H9 (cell line): ENCODE data around the gene CALCOCO1. TPM values are rescaled to one million over a fixed set of nuclear protein-coding genes. Genes with fewer than 3 reads are reported as not detected.

Experiments
- DNase-seq: peaks from one replicate; pipeline ENCODE4 v3.0.0-alpha.2; 2017
- H2AFZ ChIP-seq: one replicate; pipeline ENCODE4 v1.6.1; 2013; ENCODE audit warnings: mild to moderate bottlenecking, low read length, control low read depth, moderate library complexity
- H2AK5ac ChIP-seq: 2 replicates; pipeline ENCODE4 v1.6.1; 2013; ENCODE audit warnings: low read length, control low read depth, mixed read lengths; ENCODE audit not compliant: insufficient read length
- H2BK120ac ChIP-seq: one replicate; pipeline ENCODE4 v1.6.1; 2013; ENCODE audit warnings: low read depth, mild to moderate bottlenecking, low read length, control low read depth, inconsistent platforms; ENCODE audit not compliant: poor library complexity, severe bottlenecking
- H2BK12ac ChIP-seq: 2 replicates; pipeline ENCODE4 v1.6.1; 2013; ENCODE audit warnings: low read length, control low read depth, mixed read lengths, low read depth; ENCODE audit not compliant: insufficient read length
- H2BK15ac ChIP-seq: 2 replicates; pipeline ENCODE4 v1.6.1; 2013; ENCODE audit warnings: low read depth, low read length, control low read depth
- H2BK20ac ChIP-seq: one replicate; pipeline ENCODE4 v1.6.1; 2013; ENCODE audit warnings: low read depth, mild to moderate bottlenecking, low read length, control low read depth, inconsistent platforms; ENCODE audit not compliant: poor library complexity, severe bottlenecking
- H2BK5ac ChIP-seq: 2 replicates; pipeline ENCODE4 v1.6.1; 2013; ENCODE audit warnings: low read length, control low read depth, mixed read lengths; ENCODE audit not compliant: insufficient read length
- H3K14ac ChIP-seq: 2 replicates; pipeline ENCODE4 v1.6.1; 2013; ENCODE audit warnings: low read length, control low read depth; ENCODE audit not compliant: insufficient read depth
- H3K18ac ChIP-seq: 2 replicates; pipeline ENCODE4 v1.6.1; 2013; ENCODE audit warnings: low read depth, mild to moderate bottlenecking, mixed read lengths, low read length, control low read depth; ENCODE audit not compliant: insufficient read length
- H3K23ac ChIP-seq: 2 replicates; pipeline ENCODE4 v1.6.1; 2013; ENCODE audit warnings: low read length, control low read depth, mixed read lengths, low read depth; ENCODE audit not compliant: insufficient read length
- H3K23me2 ChIP-seq: 2 replicates; pipeline ENCODE4 v1.6.1; 2013; ENCODE audit warnings: low read depth, mild to moderate bottlenecking, mixed read lengths, low read length, control low read depth; ENCODE audit not compliant: insufficient read length, poor library complexity, severe bottlenecking
- H3K27ac ChIP-seq: 2 replicates; pipeline ENCODE4 v1.5.1; 2013; ENCODE audit warnings: low read length, control low read depth, mixed read lengths, low read depth; ENCODE audit not compliant: insufficient read length
- H3K27me3 ChIP-seq: 2 replicates; pipeline ENCODE4 v1.6.1; 2013; ENCODE audit warnings: low read length, control low read depth, inconsistent platforms; ENCODE audit not compliant: insufficient read depth
- H3K4ac ChIP-seq: 2 replicates; pipeline ENCODE4 v1.6.1; 2013; ENCODE audit warnings: low read depth, mild to moderate bottlenecking, control low read depth, inconsistent platforms, low read length, moderate library complexity
- H3K4me1 ChIP-seq: 2 replicates; pipeline ENCODE4 v1.6.1; 2013; ENCODE audit warnings: low read length, control low read depth, inconsistent platforms; ENCODE audit not compliant: insufficient read depth
- H3K4me2 ChIP-seq: 2 replicates; pipeline ENCODE4 v1.6.1; 2013; ENCODE audit warnings: low read length, control low read depth, mixed read lengths; ENCODE audit not compliant: insufficient read length, insufficient read depth
- H3K56ac ChIP-seq: 2 replicates; pipeline ENCODE4 v1.6.1; 2013; ENCODE audit warnings: low read depth, mild to moderate bottlenecking, mixed read lengths, low read length, control low read depth; ENCODE audit not compliant: insufficient read length
- H3K79me1 ChIP-seq: 2 replicates; pipeline ENCODE4 v1.6.1; 2013; ENCODE audit warnings: low read depth, mild to moderate bottlenecking, moderate library complexity, low read length, control low read depth, inconsistent platforms; ENCODE audit not compliant: insufficient read depth, poor library complexity, severe bottlenecking
- H3K79me2 ChIP-seq: 2 replicates; pipeline ENCODE4 v1.6.1; 2013; ENCODE audit warnings: low read length, control low read depth, inconsistent platforms; ENCODE audit not compliant: insufficient read depth
- H3K9ac ChIP-seq: 2 replicates; pipeline ENCODE4 v1.6.1; 2013; ENCODE audit warnings: low read length, control low read depth, mixed read lengths; ENCODE audit not compliant: insufficient read length; ENCODE audit errors: extremely low read depth
- H3K9me3 ChIP-seq: one replicate; pipeline ENCODE4 v1.6.1; 2013; ENCODE audit warnings: low read depth, low read length, inconsistent platforms; ENCODE audit not compliant: control insufficient read depth
- H3T11ph ChIP-seq: one replicate; pipeline ENCODE4 v1.6.1; 2013; ENCODE audit warnings: mild to moderate bottlenecking, low read length, control low read depth, inconsistent platforms
- H4K20me1 ChIP-seq: one replicate; pipeline ENCODE4 v1.6.1; 2013; ENCODE audit not compliant: control insufficient read depth, insufficient read length, insufficient read depth
- H4K5ac ChIP-seq: 2 replicates; pipeline ENCODE4 v1.6.1; 2013; ENCODE audit warnings: low read depth, mild to moderate bottlenecking, mixed read lengths, low read length, control low read depth; ENCODE audit not compliant: insufficient read length
- H4K8ac ChIP-seq: replicated peaks from 2 replicates; pipeline ENCODE4 v1.6.1; 2013; ENCODE audit warnings: low read length, control low read depth, mixed read lengths, low read depth; ENCODE audit not compliant: insufficient read length
- H4K91ac ChIP-seq: 2 replicates; pipeline ENCODE4 v1.6.1; 2013; ENCODE audit warnings: low read depth, mild to moderate bottlenecking, moderate library complexity, mixed read lengths, low read length, control low read depth; ENCODE audit not compliant: insufficient read length
- H3K27ac Mint-ChIP-seq, 3 experiments: 2 replicates in 2 of 3; 3 replicates in 1 of 3; pipeline ENCODE4 v1.8.0; 2020 to 2021; ENCODE audit warnings: mixed read lengths in 3 of 3, mild to moderate bottlenecking in 1 of 3, moderate library complexity in 1 of 3
- H3K27me3 Mint-ChIP-seq: 2 replicates; pipeline ENCODE4 v1.8.0; 2021; ENCODE audit warnings: low read depth, mild to moderate bottlenecking, moderate library complexity, mixed read lengths
- H3K36me3 Mint-ChIP-seq, 3 experiments: 2 replicates in 2 of 3; 3 replicates in 1 of 3; pipeline ENCODE4 v1.8.0; 2020 to 2021; ENCODE audit warnings: low read depth in 3 of 3, mixed read lengths in 3 of 3; ENCODE audit not compliant: insufficient read depth in 1 of 3
- H3K4me1 Mint-ChIP-seq, 2 experiments: 2 replicates each; pipeline ENCODE4 v1.8.0; 2020; ENCODE audit warnings: mixed read lengths in 2 of 2
- H3K4me3 Mint-ChIP-seq, 2 experiments: 2 replicates in 1 of 2; 3 replicates in 1 of 2; pipeline ENCODE4 v1.8.0; 2020 to 2021; ENCODE audit warnings: mild to moderate bottlenecking in 2 of 2, mixed read lengths in 2 of 2, moderate library complexity in 1 of 2
- H3K9me3 Mint-ChIP-seq, 2 experiments: 2 replicates in 1 of 2; 3 replicates in 1 of 2; pipeline ENCODE4 v1.8.0; 2020; ENCODE audit warnings: mild to moderate bottlenecking in 2 of 2, mixed read lengths in 2 of 2, moderate library complexity in 1 of 2
- CTCF ChIP-seq: fragments of 200-600 bp; sonication (generic); conservative IDR thresholded peaks from 3 replicates; pipeline ENCODE4 v1.8.0; 2021; ENCODE audit warnings: antibody characterized with exemption, mild to moderate bottlenecking
- WGBS: extraction: QIAGEN DNeasy Blood & Tissue Kit; methylation state at CpG from one replicate; pipeline ENCODE4 v1.1.7; 2013; ENCODE audit warnings: missing lambda C conversion rate, low lambda C conversion rate, mixed read lengths; ENCODE audit not compliant: insufficient read length; ENCODE audit errors: extremely low coverage; 5-methylcytosine and 5-hydroxymethylcytosine counted together
- total RNA-seq: library from RNA; stranded (reverse); gene quantifications from 2 replicates; pipeline ENCODE4 v1.2.1, GENCODE V29; 2021

Gene CALCOCO1
- total RNA-seq, 1 experiment from 2014 or later = 22.3 TPM

GRCh38 chr12:53756300-53757100 is 29.2 kb upstream of the CALCOCO1 start:
- Mint-ChIP-seq H3K27me3 (peaks cover 39% of the 10 kb centered on the region), H3K36me3 (no peaks in the 10 kb centered on the region), H3K9me3 (no peaks in the 10 kb centered on the region), H3K27ac (peak overlapping the region in 1 of 3 experiments; percentile 48; a peak in 1 of 7 replicates), H3K4me1 (peaks cover 25 to 34% of the 10 kb centered on the region in 2 experiments), H3K4me3 (peak overlapping the region; percentile 68 to 73)
- Histone ChIP-seq H2BK120ac (no peak overlapping the region), H2AK5ac (no peak overlapping the region), H3K14ac (0 out of 2 replicates have a peak overlapping the region, but pooled peaks have one; percentile 17), H2AFZ (peak overlapping the region; percentile 32), H2BK5ac (no peak overlapping the region), H3K27ac (no peak overlapping the region), H3K23me2 (peaks cover 8% of the 10 kb centered on the region), H4K91ac (no peak overlapping the region), H4K20me1 (no peaks in the 10 kb centered on the region), H4K8ac (no peak overlapping the region), H3K9me3 (no peaks in the 10 kb centered on the region), H3K4ac (no peak overlapping the region), H3T11ph (no peak overlapping the region), H3K79me1 (no peaks in the 10 kb centered on the region), H3K79me2 (no peaks in the 10 kb centered on the region), H4K5ac (no peak overlapping the region), H3K23ac (no peak overlapping the region), H3K56ac (no peak overlapping the region), H3K4me2 (peak overlapping the region; percentile 63), H3K9ac (no peak overlapping the region), H3K27me3 (peaks cover 23% of the 10 kb centered on the region), H3K18ac (peak overlapping the region; percentile 68), H2BK20ac (no peak overlapping the region), H2BK12ac (peak overlapping the region; percentile 77), H3K4me1 (peaks cover 5% of the 10 kb centered on the region; the same call in 1 of the 2 replicates), H2BK15ac (no peak overlapping the region)
- WGBS = no CpG with 5 or more reads among the region's 5 CpGs
- no peak for TF ChIP-seq CTCF
- no peak for DNase-seq
